T-helper 2 cell treated with Interferon-gamma antibody and Interleukin-4, amounts not matched to agents 5 μg/mL and 100 μg/mL, for 36 hours (primary cell): Measurements from ENCODE around the gene RFX8.
"Not testable (repeated sequence)": the region's sequence is repeated elsewhere in the genome, so short reads cannot be mapped to it uniquely, and the experiment has no call there.

ENCODE experiments used
- DNase-seq: peaks from one replicate; pipeline ENCODE4 v3.0.0; 2021; ENCODE audit warnings: low spot score
- H3K27ac Mint-ChIP-seq: one replicate; pipeline ENCODE4 v1.8.0; 2021; ENCODE audit warnings: mild to moderate bottlenecking, mixed read lengths
- H3K27me3 Mint-ChIP-seq: one replicate; pipeline ENCODE4 v1.8.0; 2021; ENCODE audit warnings: low read depth, mixed read lengths
- H3K36me3 Mint-ChIP-seq: one replicate; pipeline ENCODE4 v1.8.0; 2021; ENCODE audit warnings: low read depth, mixed read lengths
- H3K4me1 Mint-ChIP-seq: one replicate; pipeline ENCODE4 v1.8.0; 2021; ENCODE audit warnings: low read depth, mixed read lengths
- H3K4me3 Mint-ChIP-seq: one replicate; pipeline ENCODE4 v1.8.0; 2022; ENCODE audit warnings: mild to moderate bottlenecking, moderate library complexity, mixed read lengths
- H3K9me3 Mint-ChIP-seq: one replicate; pipeline ENCODE4 v1.8.0; 2021; ENCODE audit warnings: mixed read lengths

The RFX8 gene

DNA sequence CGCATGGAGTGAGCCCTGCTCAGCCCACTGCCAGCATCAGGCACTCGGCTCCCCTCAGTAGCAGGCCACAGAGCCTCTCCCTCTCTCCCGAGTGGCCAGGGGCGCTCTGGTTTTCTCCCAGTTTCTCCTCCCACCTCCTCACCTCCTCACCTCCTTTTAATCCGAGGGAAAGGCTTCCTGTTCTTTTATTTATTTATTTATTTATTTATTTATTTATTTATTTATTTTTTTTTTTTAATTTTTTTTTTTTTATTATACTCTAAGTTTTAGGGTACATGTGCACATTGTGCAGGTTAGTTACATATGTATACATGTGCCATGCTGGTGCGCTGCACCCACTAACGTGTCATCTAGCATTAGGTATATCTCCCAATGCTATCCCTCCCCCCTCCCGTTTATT lies 29.8 kb upstream of the RFX8 start:
- H3K9me3 Mint-ChIP-seq, H3K4me3 Mint-ChIP-seq, H3K27ac Mint-ChIP-seq, H3K27me3 Mint-ChIP-seq, H3K36me3 Mint-ChIP-seq, DNase-seq: not testable (repeated sequence)
- H3K4me1 Mint-ChIP-seq: peaks cover 18% of the 10 kb centered on the region

DNA sequence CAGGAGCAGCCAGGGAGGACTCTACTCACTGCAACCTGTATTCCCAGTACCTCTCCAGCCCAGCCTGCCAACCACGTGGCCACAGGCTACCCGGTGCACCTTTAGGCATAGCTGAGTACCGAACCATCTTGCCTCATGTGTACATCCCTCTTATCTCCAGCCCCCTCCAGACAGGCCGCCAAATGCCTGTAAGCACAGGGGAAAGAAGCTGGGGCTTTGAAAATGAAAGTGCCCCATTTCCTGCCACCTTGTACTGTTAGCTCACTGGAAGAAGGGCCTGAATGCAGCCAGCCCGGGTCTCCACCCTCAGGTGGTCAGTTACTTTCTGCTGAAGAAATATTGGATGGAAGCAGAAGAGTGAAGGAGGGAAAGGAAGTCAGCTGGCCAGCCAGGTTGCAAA lies 27.2 kb upstream of the RFX8 start:
- no peaks in the 10 kb centered on the region for H3K27me3 Mint-ChIP-seq
- H3K36me3 Mint-ChIP-seq: no peaks in the 10 kb centered on the region
- H3K4me1 Mint-ChIP-seq: peaks cover 18% of the 10 kb centered on the region
- H3K4me3 Mint-ChIP-seq: peak overlapping the region; percentile 5
- H3K9me3 Mint-ChIP-seq: no peaks in the 10 kb centered on the region
- no peak for DNase-seq
- H3K27ac Mint-ChIP-seq: no peak overlapping the region

GRCh38 chr2:101501443-101501842 lies 26.5 kb upstream of the RFX8 start:
- Mint-ChIP-seq H3K36me3 (no peaks in the 10 kb centered on the region), H3K4me1 (peaks cover 18% of the 10 kb centered on the region), H3K4me3 (peak overlapping the region; percentile 14), H3K27ac (no peak overlapping the region), H3K9me3 (no peaks in the 10 kb centered on the region), H3K27me3 (no peaks in the 10 kb centered on the region)
- DNase-seq: peak; percentile 36

DNA sequence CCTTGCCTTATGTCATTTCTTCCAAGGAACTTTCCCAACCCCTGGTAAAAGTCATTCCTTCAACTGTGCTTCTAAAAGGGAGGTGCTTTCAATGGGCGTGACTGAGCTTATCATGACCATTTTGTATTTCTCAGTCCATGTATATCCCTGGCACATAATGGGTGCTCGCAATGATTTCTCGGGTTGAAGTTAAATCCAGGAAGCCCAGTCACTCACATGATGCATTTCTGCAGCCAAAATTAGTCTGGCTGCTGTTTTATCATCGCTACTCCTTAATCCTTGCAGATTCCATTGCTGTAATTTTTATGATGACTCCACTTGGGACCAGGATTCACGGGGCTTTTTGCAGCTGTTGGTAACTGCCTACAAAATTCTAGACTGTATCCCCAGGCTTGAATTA lies 25.9 kb upstream of the RFX8 start:
- DNase-seq: no peak
- Mint-ChIP-seq H3K27me3 (no peaks in the 10 kb centered on the region), H3K9me3 (no peaks in the 10 kb centered on the region), H3K36me3 (no peaks in the 10 kb centered on the region), H3K4me1 (peaks cover 18% of the 10 kb centered on the region), H3K4me3 (no peak overlapping the region), H3K27ac (no peak overlapping the region)

GRCh38 chr2:101500180-101500579 lies 25.3 kb upstream of the RFX8 start:
- no peak overlapping the region for H3K27ac Mint-ChIP-seq
- H3K4me3 Mint-ChIP-seq: no peak overlapping the region
- H3K36me3 Mint-ChIP-seq: no peaks in the 10 kb centered on the region
- no peak for DNase-seq
- peaks cover 18% of the 10 kb centered on the region for H3K4me1 Mint-ChIP-seq
- H3K9me3 Mint-ChIP-seq: no peaks in the 10 kb centered on the region
- H3K27me3 Mint-ChIP-seq: no peaks in the 10 kb centered on the region

DNA sequence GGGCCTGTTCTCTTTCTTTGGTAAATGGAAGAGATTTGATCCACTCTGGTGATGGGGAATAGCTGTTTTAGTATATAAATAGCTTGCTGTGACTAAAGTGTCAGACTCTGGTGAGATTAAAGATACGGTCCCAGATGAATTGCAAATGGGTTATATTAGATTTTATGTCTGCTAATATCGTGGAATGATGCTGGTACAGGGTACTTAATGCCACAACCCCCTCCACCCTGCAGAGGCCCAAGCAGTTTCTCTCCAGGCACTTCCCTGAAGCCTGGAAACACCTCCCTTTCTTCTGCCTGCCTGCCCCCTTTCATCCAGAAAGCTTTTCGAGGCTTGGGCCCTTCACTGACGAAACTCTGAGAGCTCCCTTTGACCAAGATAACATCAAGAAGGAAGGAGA lies 21.4 kb upstream of the RFX8 start:
- no peaks in the 10 kb centered on the region for H3K9me3 Mint-ChIP-seq
- peaks cover 4% of the 10 kb centered on the region for H3K4me1 Mint-ChIP-seq
- H3K27me3 Mint-ChIP-seq: no peaks in the 10 kb centered on the region
- H3K27ac Mint-ChIP-seq: no peak overlapping the region
- DNase-seq: no peak
- no peaks in the 10 kb centered on the region for H3K36me3 Mint-ChIP-seq
- no peak overlapping the region for H3K4me3 Mint-ChIP-seq

DNA sequence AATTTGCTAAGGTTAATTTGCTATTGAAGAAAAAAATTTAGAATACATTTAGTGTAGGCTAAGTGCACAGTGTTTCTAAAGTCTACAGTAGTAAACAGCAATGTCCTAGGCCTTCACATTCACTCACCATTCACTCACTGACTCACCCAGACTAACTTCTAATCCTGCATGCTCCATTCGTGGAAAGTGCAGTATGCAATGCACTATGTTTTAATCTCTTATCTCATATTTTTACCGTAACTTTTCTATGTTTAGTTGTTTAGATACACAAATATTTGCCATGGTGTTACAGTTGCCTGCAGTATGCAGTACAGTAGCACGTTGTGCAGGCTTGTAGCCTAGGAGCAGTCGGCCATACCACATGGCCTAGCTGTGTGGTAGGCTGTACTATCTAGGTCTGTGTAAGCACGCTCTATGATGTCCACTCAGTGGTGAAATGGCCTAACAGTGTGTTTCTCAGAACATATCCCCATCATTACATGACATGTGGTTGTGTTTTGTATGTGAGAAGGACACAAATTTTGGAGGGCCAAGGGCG lies 18.1 kb upstream of the RFX8 start:
- no peak overlapping the region for H3K4me3 Mint-ChIP-seq
- no peaks in the 10 kb centered on the region for H3K4me1 Mint-ChIP-seq
- no peak overlapping the region for H3K27ac Mint-ChIP-seq
- no peaks in the 10 kb centered on the region for H3K27me3 Mint-ChIP-seq
- no peaks in the 10 kb centered on the region for H3K9me3 Mint-ChIP-seq
- no peaks in the 10 kb centered on the region for H3K36me3 Mint-ChIP-seq
- DNase-seq: no peak

GRCh38 chr2:101486994-101487393 lies 12.1 kb upstream of the RFX8 start:
- H3K27ac Mint-ChIP-seq: no peak overlapping the region
- H3K4me3 Mint-ChIP-seq: no peak overlapping the region
- DNase-seq: no peak
- H3K4me1 Mint-ChIP-seq: peaks cover 14% of the 10 kb centered on the region
- no peaks in the 10 kb centered on the region for H3K27me3 Mint-ChIP-seq
- no peaks in the 10 kb centered on the region for H3K9me3 Mint-ChIP-seq
- no peaks in the 10 kb centered on the region for H3K36me3 Mint-ChIP-seq

DNA sequence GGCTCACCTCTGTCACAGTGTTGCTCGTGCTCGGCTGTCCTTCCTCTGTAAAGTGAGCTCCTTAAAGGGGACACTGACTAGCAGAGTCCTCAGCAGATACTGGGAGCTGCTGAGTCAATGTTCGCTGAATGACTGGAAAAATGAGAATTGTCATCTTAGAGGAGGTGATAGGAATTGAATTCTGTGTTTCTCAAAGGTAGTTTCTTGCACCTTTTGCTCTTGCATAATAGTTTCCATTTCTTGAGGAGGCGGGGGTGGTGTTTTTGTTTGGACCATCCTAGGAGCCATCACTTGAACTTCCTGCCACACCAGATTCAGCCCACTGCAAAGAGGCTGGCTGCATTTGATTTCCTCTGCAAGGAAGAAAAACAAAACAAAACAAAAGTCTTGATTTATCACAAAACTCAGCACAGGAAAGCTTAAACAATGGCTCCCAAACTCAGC lies 11.4 kb upstream of the RFX8 start:
- Mint-ChIP-seq H3K27me3 (no peaks in the 10 kb centered on the region), H3K36me3 (no peaks in the 10 kb centered on the region), H3K9me3 (no peaks in the 10 kb centered on the region), H3K27ac (no peak overlapping the region), H3K4me3 (no peak overlapping the region), H3K4me1 (peaks cover 14% of the 10 kb centered on the region)
- no peak for DNase-seq

DNA sequence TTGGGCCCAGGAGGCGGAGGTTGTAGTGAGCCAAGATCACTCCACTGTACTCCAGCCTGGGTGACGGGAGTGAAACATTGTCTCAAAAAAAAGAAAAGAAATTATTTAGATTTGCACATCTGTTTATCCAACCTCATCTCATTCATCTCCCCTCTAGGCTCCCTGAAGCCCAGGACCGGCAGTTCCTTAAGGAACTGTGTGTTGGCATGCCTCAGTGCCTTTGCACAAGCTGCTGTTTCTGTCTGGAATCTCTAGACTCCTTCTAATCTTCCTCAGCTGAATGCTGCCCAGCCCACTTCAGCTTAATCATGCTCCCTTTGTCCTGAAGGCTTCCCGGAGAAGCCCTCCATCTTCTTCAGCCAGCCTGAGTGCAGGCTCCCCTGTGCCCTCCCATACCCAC lies 10.9 kb upstream of the RFX8 start:
- H3K36me3 Mint-ChIP-seq: no peaks in the 10 kb centered on the region
- H3K27me3 Mint-ChIP-seq: no peaks in the 10 kb centered on the region
- H3K4me3 Mint-ChIP-seq: no peak overlapping the region
- H3K4me1 Mint-ChIP-seq: peaks cover 14% of the 10 kb centered on the region
- H3K27ac Mint-ChIP-seq: no peak overlapping the region
- no peaks in the 10 kb centered on the region for H3K9me3 Mint-ChIP-seq
- DNase-seq: no peak

GRCh38 chr2:101480764-101481163 lies 5.9 kb upstream of the RFX8 start:
- no peaks in the 10 kb centered on the region for H3K27me3 Mint-ChIP-seq
- no peak overlapping the region for H3K4me3 Mint-ChIP-seq
- no peak for DNase-seq
- H3K27ac Mint-ChIP-seq: no peak overlapping the region
- H3K9me3 Mint-ChIP-seq: no peaks in the 10 kb centered on the region
- peaks cover 22% of the 10 kb centered on the region for H3K4me1 Mint-ChIP-seq
- H3K36me3 Mint-ChIP-seq: no peaks in the 10 kb centered on the region

- H3K9me3 Mint-ChIP-seq: no peaks in the 10 kb centered on the region
- no peak overlapping the region for H3K27ac Mint-ChIP-seq
- peak overlapping the region; percentile 7 for H3K4me3 Mint-ChIP-seq
- no peaks in the 10 kb centered on the region for H3K36me3 Mint-ChIP-seq
- peaks cover 28% of the 10 kb centered on the region for H3K4me1 Mint-ChIP-seq
- no peaks in the 10 kb centered on the region for H3K27me3 Mint-ChIP-seq
- no peak for DNase-seq
These were observed 4.9 kb upstream of the RFX8 start for GRCh38 chr2:101479810-101480209.

DNA sequence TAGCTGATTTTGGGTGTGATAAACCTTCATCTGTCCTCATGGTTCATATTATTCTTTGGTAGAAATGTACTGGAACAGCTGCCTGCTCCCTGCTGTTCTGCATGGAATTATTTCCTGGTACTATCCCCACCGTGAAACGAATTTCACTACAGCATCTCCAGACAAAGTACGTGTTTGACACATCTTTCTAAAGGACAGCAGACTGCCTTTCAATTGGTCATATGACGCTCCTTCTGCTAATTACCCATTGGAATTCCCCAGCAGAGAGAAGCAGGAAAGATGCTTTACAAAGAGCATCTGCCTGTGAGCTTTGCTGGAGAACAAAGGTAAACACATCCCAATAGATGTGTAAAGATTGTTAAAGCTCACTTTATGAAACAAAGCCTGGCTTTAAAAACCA lies 4.4 kb upstream of the RFX8 start:
- Mint-ChIP-seq H3K4me3 (no peak overlapping the region), H3K4me1 (peaks cover 30% of the 10 kb centered on the region), H3K36me3 (no peaks in the 10 kb centered on the region), H3K9me3 (no peaks in the 10 kb centered on the region), H3K27ac (no peak overlapping the region), H3K27me3 (no peaks in the 10 kb centered on the region)
- no peak for DNase-seq

DNA sequence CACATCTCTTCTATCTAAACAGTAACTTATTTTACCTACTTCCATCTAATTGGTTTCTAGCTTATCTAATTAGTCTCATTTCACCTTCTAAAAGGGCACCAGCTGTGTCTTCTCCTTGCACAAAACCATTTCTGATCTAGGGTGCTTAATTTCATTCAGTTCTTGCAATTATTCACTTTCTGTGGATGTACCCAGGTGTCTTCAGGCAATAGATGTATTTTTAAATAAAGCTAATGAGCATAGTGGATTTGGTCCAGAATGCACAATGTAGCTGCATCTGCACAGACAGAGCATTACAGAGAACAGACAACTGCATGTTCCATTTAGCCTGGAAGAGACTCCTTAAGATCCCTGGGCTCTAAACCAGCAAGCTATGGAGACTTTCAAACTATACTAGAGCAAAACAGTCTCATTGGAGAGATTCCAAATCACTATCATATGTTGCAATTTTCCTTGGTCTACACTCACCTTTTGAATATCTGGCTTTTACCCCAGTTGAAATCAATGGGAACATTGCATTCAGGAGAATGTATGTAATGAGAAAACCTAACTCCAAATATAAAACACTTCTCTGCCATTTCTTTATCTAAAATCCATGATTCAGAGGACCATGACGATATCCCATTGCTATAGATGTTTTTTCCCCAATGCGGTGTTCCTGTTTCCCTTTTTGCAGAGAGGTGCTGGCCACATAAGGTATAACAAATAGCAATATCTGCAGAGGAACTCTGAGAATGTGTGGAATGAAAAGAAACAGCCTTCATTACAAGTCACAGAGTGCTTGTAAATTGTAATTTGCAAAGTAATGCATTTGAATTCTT lies 3.5 kb upstream of the RFX8 start:
- no peaks in the 10 kb centered on the region for H3K9me3 Mint-ChIP-seq
- H3K36me3 Mint-ChIP-seq: no peaks in the 10 kb centered on the region
- no peak overlapping the region for H3K4me3 Mint-ChIP-seq
- no peaks in the 10 kb centered on the region for H3K27me3 Mint-ChIP-seq
- DNase-seq: no peak
- H3K27ac Mint-ChIP-seq: no peak overlapping the region
- peaks cover 33% of the 10 kb centered on the region for H3K4me1 Mint-ChIP-seq

GRCh38 chr2:101477556-101477955 lies 2.6 kb upstream of the RFX8 start:
- Mint-ChIP-seq H3K9me3 (no peaks in the 10 kb centered on the region), H3K27me3 (no peaks in the 10 kb centered on the region), H3K27ac (no peak overlapping the region), H3K36me3 (no peaks in the 10 kb centered on the region), H3K4me1 (peaks cover 41% of the 10 kb centered on the region), H3K4me3 (no peak overlapping the region)
- DNase-seq: no peak
